HepG2 (cell line): ENCODE results near the gene SRSF1. TPM values are rescaled to one million over a fixed set of nuclear protein-coding genes. Genes with fewer than 3 reads are reported as not detected.

Source experiments
- ATAC-seq: fragments of 200-7000 bp; cut with Tn5 transposase; 3 replicates; pipeline ENCODE4 v1.9.1; 2020; ENCODE audit warnings: mild to moderate bottlenecking, moderate library complexity
- BruUV-seq: library from RNA; stranded (reverse); fragments of 400-500 nt; replicated peaks from 2 replicates; lab custom pipeline; 2021; lab: Mats Ljungman, UMichigan
- CTCF ChIA-PET: fragments of 300-600 bp; formaldehyde crosslinking; extraction: SDS; loops from one replicate; lab custom pipeline; 2021; ENCODE audit warnings: low total read pairs, inconsistent platforms, low intra/inter-chr PET ratio; lab: Yijun Ruan, JAX
- POLR2A ChIA-PET: fragments of 350-600 bp; sonication (Branson Sonifier 250); formaldehyde crosslinking; loops from one replicate; lab custom pipeline; 2020; ENCODE audit warnings: antibody characterized with exemption, inconsistent platforms; lab: Yijun Ruan, JAX
- DNase-seq: peaks from one replicate; pipeline ENCODE4 v3.0.0-alpha.2; 2015; ENCODE audit warnings: low spot score
- FAIRE-seq: peaks from 3 replicates; lab custom pipeline; 2011; peaks lifted over from hg19 to GRCh38; lab: Jason Lieb, UNC
- H2AFZ ChIP-seq: one replicate; pipeline ENCODE4 v1.6.1; 2011; ENCODE audit warnings: low read length, inconsistent platforms
- H3K27ac ChIP-seq: fragments of 300-600 bp; 3 replicates; pipeline ENCODE4 v1.8.0; 2011; ENCODE audit warnings: mixed run types, mild to moderate bottlenecking, mixed read lengths, low read length, inconsistent platforms; ENCODE audit not compliant: insufficient read depth; ENCODE audit errors: extremely low read length
- H3K27me3 ChIP-seq, 2 experiments: fragments of 200-600 bp in 1 of 2; 2 replicates in 1 of 2; 3 replicates in 1 of 2; pipeline versions ENCODE4 v1.6.0 to v1.8.0; 2011; ENCODE audit warnings: low read length in 2 of 2, mild to moderate bottlenecking in 2 of 2, moderate library complexity in 2 of 2, inconsistent platforms in 1 of 2; ENCODE audit not compliant: insufficient read depth in 2 of 2, control insufficient read depth in 1 of 2
- H3K36me3 ChIP-seq, 2 experiments: fragments of 200-600 bp in 1 of 2; replicated peaks in 1 of 2; 2 replicates in 1 of 2; 3 replicates in 1 of 2; pipeline versions ENCODE4 v1.5.1 to v1.8.0; 2011; ENCODE audit warnings: low read length in 2 of 2, inconsistent platforms in 1 of 2; ENCODE audit not compliant: insufficient read depth in 2 of 2, control insufficient read depth in 1 of 2
- H3K4me1 ChIP-seq: 2 replicates; pipeline ENCODE4 v1.5.1; 2012; ENCODE audit warnings: low read length, inconsistent platforms; ENCODE audit not compliant: insufficient read depth
- H3K4me2 ChIP-seq: 2 replicates; pipeline ENCODE4 v1.6.0; 2011; ENCODE audit warnings: low read depth, low read length, inconsistent platforms
- H3K4me3 ChIP-seq, 3 experiments: fragments of 200-600 bp in 1 of 3; sonication (generic), shearing (Covaris generic) in 1 of 3; replicated peaks in 1 of 3; 2 replicates each; pipeline ENCODE4 v1.5.1; 2011 to 2016; ENCODE audit warnings: low read length in 3 of 3, inconsistent platforms in 2 of 3, low read depth in 2 of 3, mild to moderate bottlenecking in 2 of 3, control low read depth in 1 of 3, mixed read lengths in 1 of 3; ENCODE audit not compliant: insufficient read depth in 1 of 3
- H3K79me2 ChIP-seq: one replicate; pipeline ENCODE4 v1.6.1; 2011; ENCODE audit warnings: low read length, inconsistent platforms; ENCODE audit not compliant: insufficient read depth
- H3K9ac ChIP-seq: 2 replicates; pipeline ENCODE4 v1.6.0; 2011; ENCODE audit warnings: mild to moderate bottlenecking, low read depth, low read length, inconsistent platforms; ENCODE audit not compliant: insufficient read depth
- H3K9me3 ChIP-seq: 2 replicates; pipeline ENCODE4 v1.5.1; 2012; ENCODE audit warnings: mild to moderate bottlenecking, low read length
- H4K20me1 ChIP-seq: 2 replicates; pipeline ENCODE4 v1.6.0; 2011; ENCODE audit warnings: inconsistent platforms, mild to moderate bottlenecking, low read length, moderate library complexity; ENCODE audit not compliant: insufficient read depth
- BHLHE40 ChIP-seq: IDR thresholded peaks from 2 replicates; pipeline ENCODE4 v1.6.1; 2011; ENCODE audit warnings: low read length, improper control_type of control experiment
- CBX1 ChIP-seq: IDR thresholded peaks from one replicate; pipeline ENCODE4 v1.6.1; 2016; ENCODE audit warnings: antibody characterized with exemption, low read depth
- EEA1 ChIP-seq: sonication (generic); formaldehyde crosslinking; IDR thresholded peaks from 2 replicates; pipeline ENCODE4 v1.5.1; 2020; ENCODE audit warnings: mild to moderate bottlenecking, missing genetic modification reagents, borderline replicate concordance
- GATA4 ChIP-seq: sonication (generic); IDR thresholded peaks from 2 replicates; pipeline ENCODE4 v1.6.1; 2016; ENCODE audit warnings: antibody characterized with exemption, low read depth, borderline replicate concordance
- JUN ChIP-seq: sonication (generic); formaldehyde crosslinking; IDR thresholded peaks from 2 replicates; pipeline ENCODE4 v1.4.0; 2020; ENCODE audit warnings: mild to moderate bottlenecking, missing genetic modification reagents
- MAFK ChIP-seq, 2 experiments: IDR thresholded peaks in 1 of 2; conservative IDR thresholded peaks in 1 of 2; 2 replicates each; pipeline ENCODE4 v1.6.1; 2011; ENCODE audit warnings: improper control_type of control experiment in 2 of 2, low read length in 2 of 2
- MAZ ChIP-seq, 2 experiments: sonication (generic) in 1 of 2; formaldehyde crosslinking in 1 of 2; IDR thresholded peaks; 2 replicates each; pipeline versions ENCODE4 v1.5.0 to v1.6.1; 2012 to 2020; ENCODE audit warnings: low read depth in 2 of 2, mild to moderate bottlenecking in 2 of 2, borderline replicate concordance in 1 of 2, improper control_type of control experiment in 1 of 2, low read length in 1 of 2, missing genetic modification reagents in 1 of 2, moderate library complexity in 1 of 2
- POLR2A ChIP-seq, 2 experiments: IDR thresholded peaks; 2 replicates each; pipeline ENCODE4 v1.6.1; 2011; ENCODE audit warnings: low read depth in 2 of 2, low read length in 2 of 2, mild to moderate bottlenecking in 1 of 2, moderate library complexity in 1 of 2; ENCODE audit not compliant: insufficient read depth in 1 of 2
- PTBP1 ChIP-seq: fragments of 200-400 bp; formaldehyde crosslinking; IDR thresholded peaks from 2 replicates; pipeline ENCODE4 v1.6.1; 2018; ENCODE audit warnings: low read length, low read depth; ENCODE audit not compliant: poor library complexity, severe bottlenecking
- SETDB1 ChIP-seq: sonication (generic); formaldehyde crosslinking; IDR thresholded peaks from 2 replicates; pipeline ENCODE4 v1.5.1; 2020; ENCODE audit warnings: missing genetic modification reagents, mild to moderate bottlenecking, borderline replicate concordance
- XRCC5 ChIP-seq: fragments of 200-400 bp; formaldehyde crosslinking; optimal IDR thresholded peaks from 2 replicates; pipeline ENCODE3; 2017; ENCODE audit warnings: mild to moderate bottlenecking, low read length
- ZBTB7B ChIP-seq: sonication (generic); formaldehyde crosslinking; IDR thresholded peaks from 2 replicates; pipeline ENCODE4 v1.4.0; 2020; ENCODE audit warnings: missing genetic modification reagents
- ZFP1 ChIP-seq: IDR thresholded peaks from 2 replicates; pipeline ENCODE4 v1.6.1; 2016
- ZNF160 ChIP-seq: sonication (generic); formaldehyde crosslinking; IDR thresholded peaks from 2 replicates; pipeline ENCODE4 v1.8.0; 2022; ENCODE audit warnings: mild to moderate bottlenecking, inconsistent platforms, missing genetic modification reagents
- ZNF430 ChIP-seq: sonication (generic); formaldehyde crosslinking; IDR thresholded peaks from 2 replicates; pipeline ENCODE4 v1.9.0; 2021; ENCODE audit warnings: mild to moderate bottlenecking, missing genetic modification reagents
- WGBS: methylation state at CpG from one replicate; pipeline ENCODE4 v1.1.6; 2017; ENCODE audit warnings: low lambda C conversion rate; 5-methylcytosine and 5-hydroxymethylcytosine counted together
- in situ Hi-C: cut with HindIII; loops from 2 replicates; pipeline ENCODE4 v1.10.0; 2017; ENCODE audit warnings: low pct_unique_long_range_greater_than_20kb; ENCODE audit not compliant: extremely low pct_ligation_motif_present
- intact Hi-C: fragments of 100-400 bp; cut with micrococcal nuclease; formaldehyde crosslinking; loops from one replicate; pipeline ENCODE4 v1.10.0; 2022; ENCODE audit not compliant: unreplicated experiment
- polyA plus RNA-seq, 8 experiments: library from polyadenylated mRNA; depleted of rRNA in 3 of 8; stranded (reverse) in 7 of 8; unstranded in 1 of 8; fragments of >200 nt; fragmentation: Illumina TruSeq in 4 of 8; extraction: Trizol in 4 of 8; gene quantifications; 2 replicates each; pipeline versions ENCODE4 v1.2.1 to v1.2.3, GENCODE V29; 2011 to 2016; ENCODE audit warnings: low read depth in 4 of 8, missing spikeins in 1 of 8, mixed read lengths in 1 of 8; ENCODE audit not compliant: insufficient read depth in 1 of 8
- total RNA-seq, 5 experiments: library from RNA; depleted of rRNA; stranded (reverse); fragments of >200 nt; fragmentation: Illumina TruSeq; extraction: Trizol; gene quantifications; 2 replicates each; pipeline ENCODE4 v1.2.3, GENCODE V29; 2016; ENCODE audit warnings: low read depth in 1 of 5
- TF ChIP-seq, protein P1 (sequence below): sonication (generic); formaldehyde crosslinking; IDR thresholded peaks from 2 replicates; pipeline ENCODE4 v1.4.0; 2020; ENCODE audit warnings: mild to moderate bottlenecking, missing genetic modification reagents, borderline replicate concordance
- TF ChIP-seq, protein P2 (sequence below): sonication (generic); formaldehyde crosslinking; IDR thresholded peaks from 2 replicates; pipeline ENCODE4 v1.8.1; 2023; ENCODE audit warnings: missing genetic modification reagents, mild to moderate bottlenecking, borderline replicate concordance
- TF ChIP-seq, protein P3 (sequence below): sonication (generic); formaldehyde crosslinking; IDR thresholded peaks from 2 replicates; pipeline ENCODE4 v1.4.0; 2020; ENCODE audit warnings: missing genetic modification reagents, borderline replicate concordance

Gene SRSF1
- total and polyA plus RNA-seq, 2 of the 13 experiments (the other 11 are each of a cell fraction or from before 2014, with no cell fraction given), result 142 to 445 TPM

DNA sequence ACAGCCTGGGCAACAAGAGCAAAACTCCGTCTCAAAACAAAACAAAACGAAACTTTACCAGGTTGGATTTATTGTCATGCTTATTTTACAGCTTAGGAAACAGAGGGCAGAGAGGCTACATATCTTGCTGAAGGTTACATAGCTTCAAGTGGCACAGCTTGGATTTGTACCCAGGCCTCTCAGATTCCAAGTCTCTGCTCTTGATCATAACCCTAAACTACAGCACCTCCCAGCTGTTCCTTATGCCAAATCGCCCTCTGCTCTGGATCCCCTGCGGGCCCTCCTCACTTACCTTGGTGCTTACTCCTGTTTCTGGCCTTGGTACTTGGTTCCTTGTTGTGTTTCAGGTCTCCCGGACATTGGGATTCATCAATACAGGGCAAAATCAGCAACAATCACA is 40.2 kb downstream of the SRSF1 start (continued):
- TF ChIP-seq, protein P1, sequence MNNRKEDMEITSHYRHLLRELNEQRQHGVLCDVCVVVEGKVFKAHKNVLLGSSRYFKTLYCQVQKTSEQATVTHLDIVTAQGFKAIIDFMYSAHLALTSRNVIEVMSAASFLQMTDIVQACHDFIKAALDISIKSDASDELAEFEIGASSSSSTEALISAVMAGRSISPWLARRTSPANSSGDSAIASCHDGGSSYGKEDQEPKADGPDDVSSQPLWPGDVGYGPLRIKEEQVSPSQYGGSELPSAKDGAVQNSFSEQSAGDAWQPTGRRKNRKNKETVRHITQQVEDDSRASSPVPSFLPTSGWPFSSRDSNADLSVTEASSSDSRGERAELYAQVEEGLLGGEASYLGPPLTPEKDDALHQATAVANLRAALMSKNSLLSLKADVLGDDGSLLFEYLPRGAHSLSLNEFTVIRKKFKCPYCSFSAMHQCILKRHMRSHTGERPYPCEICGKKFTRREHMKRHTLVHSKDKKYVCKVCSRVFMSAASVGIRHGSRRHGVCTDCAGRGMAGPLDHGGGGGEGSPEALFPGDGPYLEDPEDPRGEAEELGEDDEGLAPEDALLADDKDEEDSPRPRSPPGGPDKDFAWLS (CRISPR knock-in tag), result no peak

DNA sequence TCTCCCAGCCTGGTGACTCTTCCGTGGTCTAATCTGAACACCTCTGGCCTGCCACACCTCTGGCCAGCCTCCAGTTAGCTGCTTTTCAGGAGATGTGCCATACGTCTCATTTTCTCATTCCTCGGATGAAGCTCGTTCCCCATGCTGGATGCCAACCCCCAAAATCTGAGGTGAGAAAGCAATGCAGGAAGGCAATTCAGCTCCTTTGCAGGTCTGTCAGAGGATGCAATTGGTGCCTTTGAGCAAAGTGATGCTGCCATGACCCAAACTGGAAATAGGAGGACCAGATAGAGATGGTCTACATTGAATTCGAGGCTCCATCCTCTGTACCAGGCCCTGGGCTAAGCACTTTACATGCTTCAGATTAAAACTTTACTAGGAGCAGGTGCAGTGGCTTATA is 40.8 kb downstream of the SRSF1 start:
- 52% methylated on average over 5 of the region's 5 CpGs for WGBS
- no peak for ATAC-seq
- Histone ChIP-seq H3K4me3 (no peak overlapping the region), H4K20me1 (no peaks in the 10 kb centered on the region), H3K4me2 (no peak overlapping the region), H3K36me3 (no peaks in the 10 kb centered on the region), H2AFZ (no peak overlapping the region), H3K4me1 (peaks cover 27% of the 10 kb centered on the region), H3K27ac (no peak overlapping the region), H3K27me3 (peaks cover 3 to 33% of the 10 kb centered on the region in 2 experiments; a peak in 4 of 5 replicates), H3K9me3 (no peaks in the 10 kb centered on the region), H3K9ac (no peak overlapping the region), H3K79me2 (no peaks in the 10 kb centered on the region)
- intact Hi-C loops (no loop called here), in situ Hi-C loops (no loop called here)
- ChIA-PET CTCF (no interaction called here), POLR2A (interaction anchor here (0.7 to 1.7 kb wide), 3 partner anchors 9 to 74 kb away, joined by 3 to 5 read pairs (median 4); no protein-coding TSS in a partner anchor)
- no peak for DNase-seq
- no peak for FAIRE-seq
- BruUV-seq, result no TSS peak
- TF ChIP-seq JUN (no peak), PTBP1 (no peak), CBX1 (no peak), ZFP1 (CRISPR knock-in tag) (no peak), EEA1 (CRISPR knock-in tag) (no peak), ZNF160 (CRISPR knock-in tag) (no peak), SETDB1 (no peak), POLR2A (IDR thresholded peaks at IDR 0.05; ENCODE audit: insufficient read depth in 1 of 2, low read depth in 2 of 2, low read length in 2 of 2) (no peak), ZBTB7B (CRISPR knock-in tag) (no peak), GATA4 (no peak), ZNF430 (no peak), MAZ (IDR thresholded peaks at IDR 0.05; ENCODE audit: borderline replicate concordance, low read depth, low read length) (no peak), MAZ (CRISPR knock-in tag; IDR thresholded peaks at IDR 0.05; ENCODE audit: low read depth) (no peak), BHLHE40 (no peak), MAFK (conservative IDR thresholded peaks at IDR 0.05 in 1 of 2, IDR thresholded peaks at IDR 0.05 in 1 of 2; ENCODE audit: low read length in 2 of 2) (no peak), XRCC5 (no peak)
- TF ChIP-seq, protein P2, sequence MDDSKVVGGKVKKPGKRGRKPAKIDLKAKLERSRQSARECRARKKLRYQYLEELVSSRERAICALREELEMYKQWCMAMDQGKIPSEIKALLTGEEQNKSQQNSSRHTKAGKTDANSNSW (CRISPR knock-in tag), result no peak
- TF ChIP-seq, protein P3, sequence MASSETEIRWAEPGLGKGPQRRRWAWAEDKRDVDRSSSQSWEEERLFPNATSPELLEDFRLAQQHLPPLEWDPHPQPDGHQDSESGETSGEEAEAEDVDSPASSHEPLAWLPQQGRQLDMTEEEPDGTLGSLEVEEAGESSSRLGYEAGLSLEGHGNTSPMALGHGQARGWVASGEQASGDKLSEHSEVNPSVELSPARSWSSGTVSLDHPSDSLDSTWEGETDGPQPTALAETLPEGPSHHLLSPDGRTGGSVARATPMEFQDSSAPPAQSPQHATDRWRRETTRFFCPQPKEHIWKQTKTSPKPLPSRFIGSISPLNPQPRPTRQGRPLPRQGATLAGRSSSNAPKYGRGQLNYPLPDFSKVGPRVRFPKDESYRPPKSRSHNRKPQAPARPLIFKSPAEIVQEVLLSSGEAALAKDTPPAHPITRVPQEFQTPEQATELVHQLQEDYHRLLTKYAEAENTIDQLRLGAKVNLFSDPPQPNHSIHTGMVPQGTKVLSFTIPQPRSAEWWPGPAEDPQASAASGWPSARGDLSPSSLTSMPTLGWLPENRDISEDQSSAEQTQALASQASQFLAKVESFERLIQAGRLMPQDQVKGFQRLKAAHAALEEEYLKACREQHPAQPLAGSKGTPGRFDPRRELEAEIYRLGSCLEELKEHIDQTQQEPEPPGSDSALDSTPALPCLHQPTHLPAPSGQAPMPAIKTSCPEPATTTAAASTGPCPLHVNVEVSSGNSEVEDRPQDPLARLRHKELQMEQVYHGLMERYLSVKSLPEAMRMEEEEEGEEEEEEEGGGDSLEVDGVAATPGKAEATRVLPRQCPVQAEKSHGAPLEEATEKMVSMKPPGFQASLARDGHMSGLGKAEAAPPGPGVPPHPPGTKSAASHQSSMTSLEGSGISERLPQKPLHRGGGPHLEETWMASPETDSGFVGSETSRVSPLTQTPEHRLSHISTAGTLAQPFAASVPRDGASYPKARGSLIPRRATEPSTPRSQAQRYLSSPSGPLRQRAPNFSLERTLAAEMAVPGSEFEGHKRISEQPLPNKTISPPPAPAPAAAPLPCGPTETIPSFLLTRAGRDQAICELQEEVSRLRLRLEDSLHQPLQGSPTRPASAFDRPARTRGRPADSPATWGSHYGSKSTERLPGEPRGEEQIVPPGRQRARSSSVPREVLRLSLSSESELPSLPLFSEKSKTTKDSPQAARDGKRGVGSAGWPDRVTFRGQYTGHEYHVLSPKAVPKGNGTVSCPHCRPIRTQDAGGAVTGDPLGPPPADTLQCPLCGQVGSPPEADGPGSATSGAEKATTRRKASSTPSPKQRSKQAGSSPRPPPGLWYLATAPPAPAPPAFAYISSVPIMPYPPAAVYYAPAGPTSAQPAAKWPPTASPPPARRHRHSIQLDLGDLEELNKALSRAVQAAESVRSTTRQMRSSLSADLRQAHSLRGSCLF (CRISPR knock-in tag), result no peak
